AG20443 (cell line): ENCODE measurements around the gene KLHL30.
A peak's percentile ranks its signal among the peaks of the same experiment; 100 is the strongest.
"Not testable (repeated sequence)": the region's sequence is repeated elsewhere in the genome, so short reads cannot be mapped to it uniquely, and the experiment has no call there.

Experiments
- DNase-seq: peaks from one replicate; pipeline ENCODE4 v3.0.0; 2012; ENCODE audit warnings: low spot score, mixed read lengths

KLHL30 gene

DNA sequence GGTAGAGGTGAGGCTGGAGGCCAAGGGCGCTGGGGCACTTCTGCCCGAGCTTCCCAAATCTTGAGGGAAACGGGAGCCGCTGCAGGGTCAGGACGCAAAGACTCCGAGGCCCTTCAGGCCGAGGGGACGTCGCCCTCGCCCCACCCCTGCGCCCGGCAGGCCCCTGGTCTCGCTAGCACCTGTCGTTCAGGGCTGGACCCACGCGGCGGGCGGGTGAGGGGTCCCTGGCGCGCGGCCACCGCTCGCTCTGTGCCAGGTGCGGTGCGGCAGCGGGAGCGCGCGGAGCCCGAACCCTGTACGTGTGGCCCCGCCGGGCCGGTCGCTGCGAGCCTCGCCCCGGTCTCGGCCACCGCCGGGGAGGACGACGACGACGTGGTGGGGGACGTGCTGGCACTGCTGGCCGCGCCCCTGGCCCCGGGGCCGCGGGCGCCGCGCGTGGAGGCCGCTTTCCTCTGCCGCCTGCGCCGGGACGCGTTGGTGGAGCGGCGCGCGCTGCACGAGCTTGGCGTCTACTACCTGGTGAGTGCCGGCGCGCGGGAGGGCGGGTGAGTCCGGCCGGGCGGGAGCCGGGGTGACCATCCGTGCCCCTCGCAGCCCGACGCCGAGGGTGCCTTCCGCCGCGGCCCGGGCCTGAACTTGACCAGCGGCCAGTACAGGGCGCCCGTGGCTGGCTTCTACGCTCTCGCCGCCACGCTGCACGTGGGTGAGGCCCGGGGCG lies 25.2 kb downstream of the KLHL30 start:
- DNase-seq: peak; percentile 44

DNA sequence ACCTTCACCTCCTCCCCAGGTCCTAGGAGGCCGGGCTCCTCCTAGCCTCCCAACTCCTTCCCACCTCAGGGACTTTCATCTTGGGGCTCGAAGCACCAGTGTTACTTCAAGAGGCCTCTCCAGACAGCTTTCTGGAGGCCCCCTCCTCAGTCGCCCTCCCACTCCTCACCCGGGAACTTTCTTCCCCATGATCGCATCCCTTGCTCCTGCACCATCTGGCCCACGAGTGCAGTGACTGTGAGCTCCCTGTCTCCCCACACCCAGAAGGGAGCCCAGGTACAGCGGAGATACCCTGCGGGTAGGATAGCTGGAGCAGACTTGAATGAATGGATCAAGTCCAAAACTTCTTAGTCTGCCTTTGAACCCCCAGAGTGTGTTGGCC lies 26.4 kb downstream of the KLHL30 start:
- no peak for DNase-seq

GRCh38 chr2:238165288-238165921 lies 26.9 kb downstream of the KLHL30 start:
- no peak for DNase-seq

GRCh38 chr2:238166391-238167343 lies 28.2 kb downstream of the KLHL30 start:
- DNase-seq: no peak

DNA sequence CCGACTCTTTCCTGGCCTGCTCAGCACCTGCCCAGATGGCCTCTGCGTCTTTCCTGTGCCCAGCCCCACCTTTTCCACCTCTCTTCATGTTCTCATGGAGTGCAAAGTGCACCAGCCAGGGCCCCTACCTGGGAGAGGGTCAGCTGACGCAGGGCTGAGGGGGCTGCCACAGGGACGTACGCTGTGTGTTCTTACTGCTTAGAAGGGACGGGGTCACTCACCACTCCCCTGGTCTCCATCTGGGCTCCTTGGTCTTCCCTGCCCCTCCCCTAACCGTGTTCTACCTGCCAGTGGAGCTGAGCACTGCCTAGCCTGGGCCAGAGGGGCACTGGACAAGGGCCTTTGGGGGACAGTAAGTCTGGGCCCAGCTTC lies 28.9 kb downstream of the KLHL30 start:
- DNase-seq: no peak

DNA sequence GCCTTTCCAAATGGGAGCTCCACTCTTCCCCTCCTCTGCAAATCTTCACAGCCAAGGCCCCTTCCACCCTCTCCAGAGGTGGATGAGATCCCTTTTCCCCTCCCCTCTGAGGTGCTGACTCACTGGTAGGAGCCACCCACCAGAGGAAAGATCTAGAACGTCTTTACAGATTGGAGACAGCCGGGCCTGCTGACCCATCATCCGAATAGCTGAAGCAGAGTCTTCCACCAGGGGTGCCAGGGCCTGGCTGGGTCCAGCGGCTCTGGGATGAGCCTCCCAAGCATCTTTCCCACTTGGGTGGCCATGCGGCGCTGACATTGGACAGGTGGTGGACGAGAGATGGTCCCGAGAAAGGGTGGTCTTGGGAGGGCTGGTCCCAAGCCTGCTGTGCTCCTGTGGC lies 29.3 kb downstream of the KLHL30 start:
- DNase-seq: no peak

GRCh38 chr2:238168196-238169047 lies 30.0 kb downstream of the KLHL30 start:
- DNase-seq: no peak

DNA sequence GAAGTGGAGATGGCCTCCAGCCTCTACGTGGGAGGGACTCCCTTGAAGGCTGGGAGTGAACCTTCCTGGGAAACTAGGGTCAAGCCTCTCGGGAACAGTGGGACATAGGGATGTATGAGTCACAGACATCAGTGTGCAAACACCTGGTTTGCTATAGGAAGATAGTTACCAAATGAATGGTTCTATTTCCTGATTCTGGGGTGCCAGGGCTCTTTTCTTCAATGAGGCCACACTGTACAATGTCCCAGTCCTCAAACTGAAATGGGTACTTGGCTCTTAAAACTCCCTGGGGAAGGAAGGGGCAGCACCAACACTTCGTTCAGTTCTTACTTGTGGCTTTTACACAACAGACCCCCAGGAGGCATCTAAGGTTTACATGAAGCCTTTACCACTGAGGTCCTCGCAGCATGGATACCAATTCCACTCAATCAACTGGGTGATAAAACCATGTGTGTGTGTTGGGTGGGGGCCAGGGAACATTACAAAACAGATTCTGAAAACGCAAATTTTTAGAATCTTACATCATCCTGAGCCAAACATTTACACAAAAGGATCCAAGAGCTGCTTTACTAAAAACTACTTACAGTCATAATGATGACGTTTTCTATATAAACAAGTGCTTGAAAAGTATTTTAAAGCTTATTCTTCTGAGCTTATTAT lies 30.7 kb downstream of the KLHL30 start:
- DNase-seq: peak; percentile 71

DNA sequence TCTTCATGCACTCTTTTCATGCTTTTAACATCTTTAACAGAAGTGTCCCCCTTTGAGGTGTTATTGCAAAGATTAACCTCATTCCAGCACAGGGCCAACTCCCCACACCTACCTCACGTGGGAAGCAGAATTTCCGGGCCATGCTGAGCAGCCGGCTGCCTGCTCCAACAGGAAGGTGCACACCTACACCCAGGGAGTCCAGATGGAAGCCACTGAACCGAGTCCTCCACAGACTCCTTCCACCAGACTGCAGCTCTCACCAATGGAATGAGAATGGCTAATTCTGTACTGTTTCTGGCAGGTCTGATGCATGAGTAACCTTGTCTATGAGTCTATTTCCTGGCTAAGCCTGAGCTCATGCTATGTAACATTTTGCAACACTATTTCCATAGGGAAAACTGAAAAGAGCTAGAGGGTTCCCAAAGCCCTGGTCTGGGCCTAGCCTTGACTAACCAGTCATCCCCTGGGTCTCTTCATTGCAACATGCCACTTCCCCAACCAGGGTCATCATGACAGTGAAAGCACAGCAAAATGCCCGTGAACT lies 31.3 kb downstream of the KLHL30 start:
- DNase-seq: peak; percentile 85

GRCh38 chr2:238170386-238171071 lies 32.1 kb downstream of the KLHL30 start:
- no peak for DNase-seq

GRCh38 chr2:238171072-238171431 lies 32.6 kb downstream of the KLHL30 start:
- DNase-seq: not testable (repeated sequence)

GRCh38 chr2:238171575-238172187 lies 33.2 kb downstream of the KLHL30 start:
- DNase-seq: no peak

DNA sequence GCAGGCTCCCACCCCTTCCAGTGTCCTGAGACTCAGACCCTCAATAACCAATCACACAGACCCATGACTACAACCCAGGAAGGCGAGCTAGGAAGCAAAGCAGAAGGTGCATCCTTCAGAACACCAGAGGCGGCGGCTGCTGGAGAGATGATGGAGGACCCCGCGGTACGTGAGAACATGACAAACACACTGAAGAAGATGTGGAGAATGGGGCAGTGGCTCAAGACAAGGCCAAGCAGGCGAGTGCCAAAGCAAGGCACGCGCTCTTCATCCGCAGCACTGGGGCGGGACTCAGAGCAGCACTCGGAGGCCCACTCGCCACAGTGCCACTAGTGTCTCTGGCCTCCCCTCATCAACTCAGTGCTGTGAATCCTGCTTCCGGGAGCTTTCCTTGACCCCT lies 34.0 kb downstream of the KLHL30 start:
- DNase-seq: no peak

GRCh38 chr2:238173692-238174091 lies 35.2 kb downstream of the KLHL30 start:
- no peak for DNase-seq

- no peak for DNase-seq
Measured at GRCh38 chr2:238174291-238174690, 35.8 kb downstream of the KLHL30 start.

- no peak for DNase-seq
Measured at GRCh38 chr2:238174701-238175100, 36.2 kb downstream of the KLHL30 start.

- DNase-seq: no peak
Measured at GRCh38 chr2:238176613-238177012, 38.1 kb downstream of the KLHL30 start.

GRCh38 chr2:238180554-238180953 lies 42.1 kb downstream of the KLHL30 start:
- DNase-seq: no peak

- DNase-seq: no peak
Measured at GRCh38 chr2:238182362-238182761, 43.9 kb downstream of the KLHL30 start.

DNA sequence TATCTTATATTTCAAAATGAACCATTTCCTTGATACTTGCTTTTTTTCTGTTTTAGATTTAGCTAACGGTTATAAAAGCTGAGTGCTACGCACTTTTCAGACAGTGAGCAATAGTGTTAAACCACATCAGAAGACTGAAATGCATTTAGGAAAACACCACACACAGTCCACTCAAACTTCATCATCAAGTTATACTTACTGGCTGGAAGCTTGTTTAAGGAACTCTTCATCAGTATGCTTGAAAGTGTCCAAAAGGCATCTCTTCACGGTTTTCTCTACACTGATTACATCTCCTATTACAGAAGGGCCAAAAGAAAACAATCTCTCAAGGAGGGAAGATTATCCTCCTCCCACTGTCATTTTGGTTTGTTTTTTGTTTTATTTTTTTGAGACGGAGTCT lies 45.4 kb downstream of the KLHL30 start:
- no peak for DNase-seq
